GM19463 (cell line): Measurements from ENCODE around the gene RBP7.
"Not testable (repeated sequence)": the region's sequence is repeated elsewhere in the genome, so short reads cannot be mapped to it uniquely, and the experiment has no call there.

Experiments
- ATAC-seq: cut with Tn5 transposase; IDR thresholded peaks from one replicate; pipeline ENCODE4 v1.9.1; 2021; ENCODE audit warnings: mild to moderate bottlenecking, moderate library complexity; ENCODE audit not compliant: unreplicated experiment

Gene RBP7

DNA sequence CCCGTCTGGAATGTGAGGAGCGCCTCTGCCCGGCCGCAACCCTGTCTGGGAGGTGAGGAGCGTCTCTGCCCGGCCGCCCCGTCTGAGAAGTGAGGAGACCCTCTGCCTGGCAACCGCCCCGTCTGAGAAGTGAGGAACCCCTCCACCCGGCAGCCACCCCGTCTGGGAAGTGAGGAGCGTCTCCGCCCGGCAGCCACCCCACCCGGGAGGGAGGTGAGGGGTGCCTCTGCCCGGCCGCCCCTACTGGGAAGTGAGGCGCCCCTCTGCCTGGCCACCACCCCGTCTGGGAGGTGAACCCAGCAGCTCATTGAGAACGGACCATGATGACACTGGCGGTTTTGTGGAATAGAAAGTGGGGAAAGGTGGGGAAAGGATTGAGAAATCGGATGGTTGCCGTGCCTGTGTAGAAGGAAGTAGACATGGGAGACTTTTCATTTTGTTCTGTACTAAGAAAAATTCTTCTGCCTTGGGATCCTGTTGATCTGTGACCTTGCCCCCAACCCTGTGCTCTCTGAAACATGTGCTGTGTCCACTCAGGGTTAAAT, 32.0 kb downstream of the RBP7 start:
- ATAC-seq, result not testable (repeated sequence)

DNA sequence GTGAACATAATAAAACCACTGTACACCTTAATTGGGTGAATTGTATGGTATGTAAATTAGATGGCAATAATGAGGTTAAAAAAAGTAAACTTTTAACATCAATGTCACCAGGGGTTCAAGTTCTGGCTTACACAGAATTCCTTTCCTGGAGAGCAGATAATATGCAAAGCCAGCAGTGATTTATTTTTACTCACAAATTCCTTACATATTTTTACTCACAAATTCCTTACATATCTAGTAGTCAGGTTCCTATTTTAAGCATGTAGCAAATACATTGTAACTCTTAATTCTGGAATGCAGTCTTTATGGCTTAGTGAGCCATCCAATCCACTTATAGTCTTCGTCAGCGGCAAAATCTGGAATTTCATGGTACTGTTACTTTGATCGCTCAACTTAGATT, 34.4 kb downstream of the RBP7 start:
- ATAC-seq, result no peak

DNA sequence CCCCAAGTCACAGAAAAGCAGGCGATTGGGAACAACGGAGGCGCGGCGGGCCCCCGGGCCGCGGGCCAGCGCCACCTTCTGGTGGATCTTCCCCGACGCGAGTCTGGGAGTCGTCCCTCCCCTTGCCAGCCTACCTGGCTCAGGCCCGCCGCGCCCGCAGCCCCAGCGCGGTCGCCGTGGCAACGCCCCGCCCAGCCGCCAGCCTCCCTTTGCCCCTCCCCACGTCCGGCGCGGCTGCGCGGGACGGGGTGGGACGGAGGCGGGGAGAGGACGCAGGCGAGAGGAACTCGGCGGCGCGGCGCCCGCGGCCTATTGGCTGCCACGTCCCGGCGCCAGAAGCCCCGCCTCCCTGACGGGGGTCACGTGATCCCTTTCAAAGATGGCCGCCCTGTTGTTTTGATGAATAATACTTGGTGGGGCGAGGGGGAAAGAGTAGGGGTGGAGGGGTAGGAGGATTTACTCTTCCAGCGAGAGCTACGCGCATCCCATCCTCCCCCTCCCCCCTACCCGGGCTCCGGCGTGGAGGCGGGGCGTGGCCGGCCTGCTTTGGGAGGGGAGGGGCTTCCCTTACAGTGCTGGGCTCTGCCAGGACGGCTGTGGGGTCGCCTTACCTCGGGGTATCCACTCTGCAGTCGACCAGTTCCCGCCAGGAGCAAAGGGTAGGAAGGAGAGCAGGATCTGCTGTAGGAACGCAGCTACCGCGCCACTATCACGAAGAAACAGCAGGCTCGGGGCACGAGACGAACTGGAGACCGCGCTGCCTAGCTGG, 35.7 kb downstream of the RBP7 start, which contains the start of gene UBE4B:
Gene UBE4B (plus strand): TSS at position 369 of the 769 bp plus-strand sequence. CDS start 713 bp downstream, outside the sequence.
- ATAC-seq, result peak; percentile 96

DNA sequence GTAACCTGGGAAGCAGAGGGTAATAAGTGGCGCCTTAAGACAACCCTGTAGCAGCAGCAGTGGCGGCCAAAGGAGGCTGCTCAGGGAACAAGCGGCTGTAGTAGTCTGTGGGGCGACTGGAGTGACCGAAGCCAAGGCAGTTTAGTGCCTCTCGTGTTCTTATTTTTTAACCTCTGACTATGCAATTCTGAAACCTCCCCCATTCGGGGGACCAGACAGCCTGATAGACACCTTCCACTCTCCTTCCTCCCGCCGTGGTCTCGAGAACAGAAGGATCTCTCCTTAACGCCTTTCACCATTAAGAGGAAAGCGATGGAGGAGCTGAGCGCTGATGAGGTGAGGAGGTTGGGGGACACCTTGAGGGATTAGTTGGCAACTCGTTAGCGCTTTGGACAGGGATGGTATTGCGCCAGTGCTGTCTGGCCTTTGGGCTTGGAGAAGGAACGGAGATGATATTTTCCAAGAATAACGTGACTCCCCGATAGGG, 36.4 kb downstream of the RBP7 start:
- peak; percentile 8 for ATAC-seq

DNA sequence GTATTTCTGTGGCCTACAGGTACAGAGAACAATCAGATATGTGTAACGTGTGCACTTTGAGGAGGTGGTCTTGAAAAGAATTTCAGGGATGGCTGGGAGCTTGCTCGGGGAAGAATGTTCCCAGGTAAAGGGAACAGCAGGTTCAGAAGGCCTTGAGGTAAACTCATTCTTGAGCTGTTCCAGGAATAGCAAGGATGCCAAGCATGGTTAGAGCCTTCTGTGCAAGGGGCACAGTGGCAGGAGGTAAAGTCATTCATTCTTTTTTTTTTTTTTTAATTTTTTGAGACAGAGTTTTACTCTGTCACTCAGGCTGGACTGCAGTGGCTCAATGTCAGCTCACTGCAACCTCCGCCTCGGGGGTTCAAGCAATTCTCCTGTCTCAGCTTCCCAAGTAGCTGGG, 45.7 kb downstream of the RBP7 start:
- ATAC-seq, result no peak

DNA sequence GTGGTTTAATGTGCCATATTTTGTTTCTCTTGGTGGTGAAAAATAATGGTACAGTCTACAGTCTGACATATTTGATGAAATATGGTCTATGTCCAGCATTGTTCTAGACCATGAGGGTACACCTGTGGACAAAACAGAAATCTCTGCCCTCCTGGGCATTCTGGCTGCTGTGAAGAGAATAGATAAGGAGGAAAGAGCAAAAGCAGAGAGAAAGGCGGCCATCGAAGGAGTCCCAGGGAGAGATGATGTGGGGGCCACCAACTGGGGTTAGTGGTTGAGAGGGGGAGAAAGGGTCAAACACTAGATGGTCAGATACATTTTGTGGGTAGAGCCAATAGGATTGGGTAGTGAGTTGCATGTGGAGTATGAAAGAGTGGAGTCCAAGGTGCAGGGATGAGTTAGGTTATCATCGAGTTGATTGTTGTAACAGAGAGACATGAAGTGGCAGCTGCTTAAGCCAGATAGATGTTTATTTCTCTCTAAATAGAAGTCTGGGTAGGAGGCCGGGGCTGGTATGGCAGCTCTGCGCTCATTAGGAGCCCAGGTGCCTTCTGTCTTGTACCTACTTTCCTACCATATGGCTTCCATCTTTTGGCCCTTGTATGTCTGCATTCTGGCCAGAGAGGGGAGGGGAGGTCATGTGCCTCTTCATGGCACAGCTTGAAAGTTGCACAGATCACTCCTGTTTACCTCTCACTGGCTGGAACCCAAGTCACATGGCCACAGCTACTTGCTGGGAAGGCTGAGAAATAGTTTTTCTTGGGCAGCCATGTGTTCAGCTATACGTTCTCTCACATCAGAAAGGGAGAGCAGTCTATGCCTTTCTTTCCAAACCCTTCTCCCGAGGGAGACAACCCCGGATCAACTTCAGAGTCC, 48.7 kb downstream of the RBP7 start:
- ATAC-seq, result no peak

DNA sequence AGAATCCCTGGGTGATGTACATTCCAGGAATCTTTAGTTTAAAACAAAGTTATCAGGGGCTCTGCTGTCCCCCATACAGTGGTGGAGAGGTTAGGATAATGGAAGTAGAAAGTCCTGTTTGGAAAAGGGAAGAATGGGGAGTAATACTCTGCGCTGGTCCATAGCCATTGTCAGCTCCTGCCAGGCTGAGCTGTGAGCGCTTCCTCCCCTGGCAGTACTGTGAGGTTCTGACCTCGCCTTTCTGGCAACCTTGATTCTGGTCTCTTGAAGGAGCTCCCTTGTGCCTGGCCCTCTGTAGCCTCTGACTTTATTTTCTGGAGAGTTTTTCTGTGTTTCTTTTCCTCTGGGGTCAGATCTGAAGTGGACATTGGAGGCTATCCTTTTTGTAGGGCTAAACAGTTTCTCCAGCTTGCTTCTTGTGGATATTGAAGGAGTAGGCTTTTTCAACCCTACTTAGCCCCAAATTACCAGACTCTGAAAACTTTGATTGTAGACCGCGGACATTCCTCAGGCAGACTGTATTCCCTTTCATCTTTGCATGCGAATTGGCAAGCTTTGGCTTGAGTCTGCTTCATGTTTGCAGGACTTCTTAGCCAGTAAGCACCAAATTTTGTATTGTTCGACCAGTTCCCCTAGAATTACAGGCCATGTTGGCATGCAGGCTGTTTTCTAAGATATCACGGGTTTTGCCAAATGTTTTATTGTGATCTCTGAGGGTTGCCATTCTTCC, 49.5 kb downstream of the RBP7 start:
- no peak for ATAC-seq

DNA sequence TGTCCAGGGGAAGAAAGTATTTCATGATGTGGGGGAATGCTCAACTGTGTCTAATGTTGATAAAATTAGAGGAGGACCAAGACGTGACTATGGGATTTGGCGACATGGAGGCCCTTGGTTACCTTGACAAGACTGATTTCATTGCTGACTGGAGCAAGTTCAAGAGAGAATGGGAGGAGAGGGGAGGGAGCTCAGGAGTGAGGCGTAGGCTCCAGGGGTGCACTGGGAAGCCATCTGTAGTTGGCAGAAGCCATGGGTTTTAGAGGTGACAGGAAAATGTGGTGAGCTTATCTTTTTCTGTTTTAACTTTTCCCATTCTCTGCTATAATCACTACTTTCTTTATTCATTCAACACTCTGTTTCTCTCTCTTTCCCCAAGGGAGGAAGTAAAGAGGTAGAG, 51.6 kb downstream of the RBP7 start:
- no peak for ATAC-seq

DNA sequence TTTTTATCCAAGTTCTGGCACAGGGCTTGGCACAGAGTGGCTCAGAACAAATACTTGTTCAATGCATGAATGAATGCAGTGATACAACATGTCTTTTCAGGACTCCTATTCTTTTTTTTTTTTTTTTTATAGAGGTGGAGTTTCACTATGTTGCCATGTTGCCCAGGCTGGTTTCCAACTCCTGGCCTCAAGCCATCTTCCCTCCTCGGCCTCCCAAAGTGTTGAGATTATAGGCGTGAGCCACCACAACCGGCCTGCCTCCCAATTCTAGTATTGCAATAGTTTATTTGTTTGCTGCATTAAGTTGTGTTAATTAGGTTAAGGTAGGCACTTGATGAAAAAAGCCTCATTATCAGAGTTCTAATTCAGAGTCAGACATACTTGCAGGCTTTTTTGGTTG, 53.6 kb downstream of the RBP7 start:
- no peak for ATAC-seq

DNA sequence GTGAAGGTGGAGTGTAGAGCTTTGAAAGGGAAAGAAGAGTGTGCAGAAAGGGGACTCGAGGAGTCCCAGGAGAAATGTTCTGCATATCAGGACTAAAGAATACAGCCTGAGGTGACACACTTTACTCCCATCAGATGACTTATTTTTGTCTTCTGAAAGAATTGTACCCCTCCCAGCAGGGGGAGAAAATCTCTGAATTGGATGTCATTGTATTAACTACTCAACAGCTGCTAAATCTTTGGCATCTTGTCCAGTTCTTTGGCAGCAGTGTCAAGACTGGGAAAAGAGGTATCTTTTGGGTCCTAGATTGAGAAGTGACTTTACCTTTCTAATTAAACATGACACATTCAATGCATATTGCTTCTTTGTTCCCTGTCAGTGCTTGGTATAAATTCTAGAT, 54.6 kb downstream of the RBP7 start:
- ATAC-seq, result no peak

DNA sequence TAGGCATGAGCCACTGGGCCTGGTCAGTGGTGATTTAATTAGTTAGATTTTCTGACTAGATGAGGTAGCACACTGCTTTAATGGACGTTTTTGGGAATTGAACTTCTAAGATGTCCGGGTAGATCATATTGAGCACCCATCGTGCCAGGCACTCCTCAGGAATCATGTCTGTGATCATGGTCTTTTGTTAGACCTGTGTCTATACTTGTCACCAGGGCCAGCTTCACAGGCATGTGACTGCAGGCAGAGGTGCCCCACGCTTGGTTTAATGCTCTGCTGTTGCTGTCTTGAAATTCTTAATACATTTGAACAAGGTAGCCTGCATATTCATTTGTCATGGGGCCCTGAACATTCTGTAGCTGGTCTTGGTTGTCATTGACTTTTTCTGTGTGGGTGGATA, 55.3 kb downstream of the RBP7 start:
- no peak for ATAC-seq

DNA sequence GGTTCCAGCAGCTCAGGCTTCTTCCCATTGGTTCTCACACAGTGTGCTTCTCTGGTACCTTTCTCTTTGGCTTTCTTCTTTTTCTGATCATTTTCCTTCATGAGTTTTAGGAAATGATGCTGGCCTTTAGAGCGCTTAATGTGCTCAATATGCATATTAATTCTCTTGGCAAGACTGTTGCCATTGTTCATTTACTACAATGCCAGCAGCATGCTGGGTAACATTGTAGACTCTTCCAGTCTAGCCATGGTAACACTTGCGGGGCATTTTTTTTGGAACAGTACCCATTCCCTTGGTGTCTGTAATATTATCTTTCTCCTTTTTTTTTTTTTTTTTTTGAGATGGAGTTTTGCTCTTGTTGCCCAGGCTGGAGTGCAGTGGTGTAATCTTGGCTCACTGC, 57.4 kb downstream of the RBP7 start:
- no peak for ATAC-seq

DNA sequence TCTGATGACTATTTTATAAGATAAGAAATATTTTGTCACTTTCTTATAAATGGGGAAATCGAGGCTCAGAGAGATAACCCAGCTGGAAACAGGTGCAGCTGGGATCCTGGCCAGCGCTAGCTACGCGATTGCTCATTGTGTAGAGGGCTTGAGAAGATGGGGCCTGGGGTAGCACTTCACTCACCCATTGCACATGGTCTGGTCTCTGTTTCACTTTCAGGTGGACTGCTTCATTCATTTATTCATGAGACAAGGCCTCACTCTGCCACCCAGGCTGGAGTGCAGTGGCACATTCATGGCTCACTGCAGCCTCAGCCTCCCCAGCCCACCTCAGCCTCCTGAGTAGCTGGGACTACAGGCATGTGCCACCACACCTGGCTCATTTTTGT, 59.6 kb downstream of the RBP7 start:
- ATAC-seq, result no peak

DNA sequence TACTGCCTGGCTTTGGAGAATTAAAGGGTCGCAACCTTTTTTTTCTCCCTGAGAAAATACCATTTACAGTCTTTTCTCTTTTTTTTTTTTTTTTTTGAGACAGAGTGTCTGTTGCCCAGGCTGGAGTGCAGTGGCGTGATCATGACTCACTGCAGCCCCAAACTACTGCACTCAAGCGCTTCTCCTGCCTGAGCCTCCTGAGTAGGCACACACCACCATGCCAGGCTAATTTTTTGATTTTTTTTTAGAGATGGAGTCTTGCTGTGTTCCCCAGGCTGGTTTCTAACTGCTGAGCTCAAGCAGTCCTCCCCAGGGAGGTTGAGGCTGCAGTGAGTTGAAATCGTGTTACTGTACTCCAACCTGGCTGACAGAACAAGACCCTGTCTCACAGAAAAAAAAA, 60.3 kb downstream of the RBP7 start:
- no peak for ATAC-seq

DNA sequence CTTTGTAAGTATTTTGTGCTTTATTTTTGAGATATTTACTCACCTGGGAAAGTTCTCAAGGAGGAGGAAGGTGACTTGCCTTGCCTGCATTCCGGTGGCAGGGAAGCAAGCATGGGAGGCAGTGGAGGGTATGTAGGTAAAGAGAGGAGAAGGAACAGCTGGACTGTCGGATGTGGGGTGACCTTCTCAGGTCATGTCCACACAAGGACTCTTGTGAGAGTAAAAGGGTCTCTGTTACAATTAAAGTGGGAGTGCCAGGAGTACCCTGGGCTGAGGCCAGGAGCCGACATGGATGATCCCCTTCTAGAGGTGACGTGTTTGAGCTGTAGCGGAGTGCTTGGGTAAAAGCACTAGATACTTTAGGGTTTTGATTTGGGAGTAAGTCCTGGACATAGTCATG, 60.8 kb downstream of the RBP7 start:
- no peak for ATAC-seq

DNA sequence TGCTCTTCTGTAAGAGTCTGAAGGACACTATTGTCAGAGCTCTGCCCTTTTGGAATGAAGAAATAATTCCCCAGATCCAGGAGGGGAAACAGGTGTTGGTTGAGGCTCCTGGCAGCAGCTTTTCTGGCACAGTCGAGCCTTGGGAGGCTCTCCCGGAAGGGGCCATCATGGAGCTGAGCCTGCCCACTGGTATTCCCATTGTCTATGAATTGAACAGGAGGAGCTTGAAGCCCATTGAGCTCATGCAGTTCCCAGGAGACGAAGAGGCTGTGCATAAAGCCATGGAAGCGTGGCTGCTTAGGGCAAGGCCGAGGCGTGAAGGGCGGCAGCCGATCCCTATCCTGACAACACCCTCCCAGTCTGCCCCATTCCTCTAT, 62.3 kb downstream of the RBP7 start:
- no peak for ATAC-seq

DNA sequence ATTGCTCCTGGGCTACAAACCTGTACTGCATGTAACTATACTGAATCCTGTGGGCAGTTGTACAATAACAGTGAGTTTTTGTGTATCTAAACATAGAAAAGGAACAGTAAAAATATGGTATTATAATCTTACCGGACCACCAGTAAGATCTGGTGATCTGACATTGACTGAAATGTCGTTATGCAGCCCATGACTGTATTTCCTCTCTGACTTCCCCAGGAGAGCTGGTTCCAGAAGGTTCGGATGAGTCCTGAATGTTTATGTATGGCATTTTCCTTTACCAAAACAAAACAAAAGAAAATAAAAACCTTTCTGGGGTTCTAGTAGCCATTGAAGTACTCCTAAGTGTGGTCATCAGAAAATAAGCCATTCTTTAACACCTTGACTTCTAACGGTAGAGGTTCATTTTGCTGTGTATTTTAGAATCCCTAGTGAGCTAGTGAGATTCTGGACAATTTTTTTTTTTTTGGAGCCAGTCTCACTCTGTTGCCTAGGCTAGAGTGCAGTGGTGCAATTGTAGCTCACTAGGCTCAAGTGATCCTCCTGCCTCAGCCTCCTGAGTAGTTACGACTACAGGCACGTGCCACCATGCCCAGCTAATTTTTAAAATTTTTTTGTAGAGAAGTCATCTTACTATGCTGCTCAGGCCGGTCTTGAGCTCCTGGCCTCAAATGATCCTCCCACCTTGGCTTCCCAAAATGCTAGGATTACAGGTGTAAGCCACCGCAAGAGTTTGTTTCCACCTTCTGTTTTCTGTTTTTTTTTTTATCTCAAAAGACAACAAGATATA, 63.5 kb downstream of the RBP7 start:
- no peak for ATAC-seq

DNA sequence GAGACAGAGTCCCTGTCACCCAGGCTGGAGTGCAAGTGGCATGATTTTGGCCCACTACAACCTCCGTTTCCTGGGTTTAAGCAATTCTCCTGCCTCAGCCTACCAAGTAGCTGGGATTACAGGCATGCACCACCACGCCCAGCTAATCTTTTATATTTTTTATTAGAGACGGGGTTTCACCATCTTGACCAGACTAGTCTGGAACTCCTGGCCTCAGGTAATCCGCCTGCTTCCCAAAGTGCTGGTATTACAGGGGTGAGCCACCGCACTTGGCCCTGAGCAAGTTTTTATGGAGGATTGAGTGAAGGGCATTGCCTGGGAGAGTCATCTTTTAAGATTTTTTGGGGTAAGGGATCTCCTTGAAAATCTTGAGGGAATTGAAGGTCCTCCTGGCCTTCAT, 64.2 kb downstream of the RBP7 start:
- ATAC-seq, result no peak

DNA sequence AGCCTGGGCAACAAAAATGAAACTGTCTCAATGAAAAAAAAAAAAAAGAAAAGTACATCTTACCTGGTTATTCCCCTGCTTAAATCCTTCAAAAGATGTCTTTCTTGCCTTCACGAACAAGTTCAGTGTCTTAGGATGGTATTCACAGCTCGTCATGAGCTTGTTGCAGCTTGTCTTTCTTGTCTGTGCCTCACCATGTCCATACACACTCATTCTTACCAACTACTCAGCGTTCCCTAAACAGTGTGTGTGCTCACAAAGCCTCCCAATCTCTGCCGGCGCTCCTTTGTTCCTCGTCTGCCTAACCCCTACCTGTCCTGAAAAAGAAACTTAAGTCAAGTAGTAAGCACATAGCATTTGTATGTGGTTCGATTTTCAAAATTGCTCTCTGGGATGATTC, 66.8 kb downstream of the RBP7 start:
- no peak for ATAC-seq
